Neural cell (in vitro differentiated cells): ENCODE measurements around the gene IL17RC. TPM values are rescaled to one million over a fixed set of nuclear protein-coding genes. Genes with fewer than 3 reads are reported as not detected.

Experiments used
- H2AFZ ChIP-seq: fragments of 200-600, 300-800 bp; sonication (generic), shearing (Covaris generic); 2 replicates; pipeline ENCODE4 v1.6.0; 2014; ENCODE audit warnings: low read depth, mild to moderate bottlenecking, antibody characterized with exemption, low read length, moderate library complexity
- H3F3A ChIP-seq: fragments of 200-600 bp; shearing (Covaris generic); 2 replicates; pipeline ENCODE4 v1.6.1; 2016; ENCODE audit warnings: mild to moderate bottlenecking, moderate library complexity, mixed read lengths, antibody characterized with exemption, low read length; ENCODE audit not compliant: insufficient read depth, poor library complexity, severe bottlenecking
- H3K27ac ChIP-seq: fragments of 200-600, 300-800 bp; sonication (generic), shearing (Covaris generic); 2 replicates; pipeline ENCODE4 v1.5.1; 2014; ENCODE audit warnings: mild to moderate bottlenecking, low read length, moderate library complexity
- H3K27me3 ChIP-seq: fragments of 300-800, 200-600 bp; sonication (generic), shearing (Covaris generic); 2 replicates; pipeline ENCODE4 v1.6.0; 2014; ENCODE audit warnings: mild to moderate bottlenecking, low read depth, low read length, moderate library complexity; ENCODE audit not compliant: insufficient read depth
- H3K36me3 ChIP-seq: fragments of 300-800, 200-600 bp; sonication (generic), shearing (Covaris generic); 2 replicates; pipeline ENCODE4 v1.5.1; 2014; ENCODE audit warnings: mild to moderate bottlenecking, antibody characterized with exemption, low read length, moderate library complexity; ENCODE audit not compliant: insufficient read depth
- H3K4me2 ChIP-seq: fragments of 300-800, 200-600 bp; sonication (generic), shearing (Covaris generic); 2 replicates; pipeline ENCODE4 v1.6.0; 2014; ENCODE audit warnings: mild to moderate bottlenecking, low read length
- H3K4me3 ChIP-seq: fragments of 300-800, 200-600 bp; sonication (generic), shearing (Covaris generic); 2 replicates; pipeline ENCODE4 v1.5.1; 2014; ENCODE audit warnings: mild to moderate bottlenecking, low read length, moderate library complexity
- H3K79me2 ChIP-seq: fragments of 200-600 bp; shearing (Covaris generic); replicated peaks from 2 replicates; pipeline ENCODE4 v1.6.0; 2014; ENCODE audit warnings: mild to moderate bottlenecking, low read length, moderate library complexity; ENCODE audit not compliant: insufficient read depth
- H3K9ac ChIP-seq: fragments of 300-800, 200-600 bp; sonication (generic), shearing (Covaris generic); 2 replicates; pipeline ENCODE4 v1.6.1; 2016; ENCODE audit warnings: mild to moderate bottlenecking, low read length, mixed read lengths
- H3K9me2 ChIP-seq: fragments of 200-600 bp; shearing (Covaris generic); 2 replicates; pipeline ENCODE4 v1.6.1; 2016; ENCODE audit warnings: mild to moderate bottlenecking, low read length, mixed read lengths; ENCODE audit not compliant: insufficient read depth
- H3K9me3 ChIP-seq: fragments of 200-600, 300-800 bp; sonication (generic), shearing (Covaris generic); 2 replicates; pipeline ENCODE4 v1.6.1; 2016; ENCODE audit warnings: mild to moderate bottlenecking, mixed run types, low read length, moderate library complexity, mixed read lengths
- H4K20me1 ChIP-seq: fragments of 200-600 bp; shearing (Covaris generic); 2 replicates; pipeline ENCODE4 v1.6.1; 2016; ENCODE audit warnings: mild to moderate bottlenecking, mixed run types; ENCODE audit not compliant: insufficient read depth
- CTCF ChIP-seq: fragments of 450-650 bp; IDR thresholded peaks from 2 replicates; pipeline ENCODE4 v1.5.1; 2014; ENCODE audit warnings: antibody characterized with exemption, mild to moderate bottlenecking, moderate library complexity; ENCODE audit not compliant: poor library complexity, severe bottlenecking
- EP300 ChIP-seq: fragments of 450-650 bp; conservative IDR thresholded peaks from 2 replicates; pipeline ENCODE4 v1.6.1; 2014; ENCODE audit warnings: antibody characterized with exemption, mild to moderate bottlenecking, moderate library complexity; ENCODE audit not compliant: poor library complexity, severe bottlenecking
- EZH2 ChIP-seq: fragments of 200-600, 300-800 bp; shearing (Covaris generic), sonication (generic); IDR thresholded peaks from 2 replicates; pipeline ENCODE4 v1.6.1; 2014; ENCODE audit warnings: antibody characterized with exemption, low read length, borderline replicate concordance, mild to moderate bottlenecking; ENCODE audit not compliant: insufficient read depth, poor library complexity, severe bottlenecking
- MXI1 ChIP-seq: fragments of 450-650 bp; conservative IDR thresholded peaks from 2 replicates; pipeline ENCODE4 v1.6.1; 2014; ENCODE audit warnings: antibody characterized with exemption, mild to moderate bottlenecking; ENCODE audit not compliant: poor library complexity, severe bottlenecking
- POLR2AphosphoS5 ChIP-seq: IDR thresholded peaks from 2 replicates; pipeline ENCODE4 v1.6.1; 2012
- RAD21 ChIP-seq: fragments of 450-650 bp; conservative IDR thresholded peaks from 2 replicates; pipeline ENCODE4 v1.6.1; 2014; ENCODE audit warnings: antibody characterized with exemption, mild to moderate bottlenecking, moderate library complexity
- SMC3 ChIP-seq: fragments of 450-650 bp; conservative IDR thresholded peaks from 2 replicates; pipeline ENCODE4 v1.6.1; 2014; ENCODE audit warnings: antibody characterized with exemption, mild to moderate bottlenecking, moderate library complexity; ENCODE audit not compliant: poor library complexity
- TAF1 ChIP-seq: IDR thresholded peaks from 2 replicates; pipeline ENCODE4 v1.6.1; 2012; ENCODE audit warnings: low read depth
- polyA plus RNA-seq: library from polyadenylated mRNA; depleted of rRNA; stranded (reverse); fragments of >200 nt; gene quantifications from 2 replicates; pipeline ENCODE4 v1.2.3, GENCODE V29; 2014
- TF ChIP-seq, protein P1 (sequence below): IDR thresholded peaks from 2 replicates; pipeline ENCODE4 v1.6.1; 2012; ENCODE audit warnings: borderline replicate concordance

IL17RC gene
- polyA plus RNA-seq, 1 donor from 2014 or later = not detected

DNA sequence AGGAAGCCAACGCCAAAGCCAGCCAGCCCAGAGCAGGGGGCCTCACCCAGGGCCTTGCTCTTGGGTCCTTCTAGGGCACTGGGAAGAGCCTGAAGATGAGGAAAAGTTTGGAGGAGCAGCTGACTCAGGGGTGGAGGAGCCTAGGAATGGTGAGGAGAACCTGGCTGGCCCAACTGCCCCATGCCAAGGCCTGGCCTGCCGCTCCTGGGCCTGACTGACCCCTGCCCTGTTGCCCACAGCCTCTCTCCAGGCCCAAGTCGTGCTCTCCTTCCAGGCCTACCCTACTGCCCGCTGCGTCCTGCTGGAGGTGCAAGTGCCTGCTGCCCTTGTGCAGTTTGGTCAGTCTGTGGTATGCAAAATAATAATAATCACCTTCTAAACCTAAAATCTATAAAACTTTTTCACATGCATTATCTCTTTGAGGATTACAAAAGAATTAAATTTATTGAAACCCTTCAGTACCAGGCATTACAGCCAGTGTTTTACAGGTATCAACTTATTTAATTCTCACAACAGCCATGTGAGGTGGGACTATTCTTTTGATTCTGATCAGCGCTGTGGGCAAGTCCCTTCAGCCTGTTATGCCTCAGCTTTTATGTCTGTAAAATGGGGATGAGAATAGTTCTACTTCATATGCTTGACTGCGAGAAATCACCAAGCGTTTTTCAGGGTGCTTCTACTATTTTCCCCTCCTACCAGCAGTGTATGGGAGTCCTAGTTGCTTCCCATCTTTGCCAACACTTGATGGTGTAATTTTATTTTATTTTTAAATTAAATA is 1.6 kb downstream of the IL17RC start:
- H3K36me3 ChIP-seq = no peaks in the 10 kb centered on the region
- no peaks in the 10 kb centered on the region for H3K79me2 ChIP-seq
- no peak overlapping the region for H3K27ac ChIP-seq
- no peak overlapping the region for H3K4me3 ChIP-seq
- H3K9me3 ChIP-seq = no peaks in the 10 kb centered on the region
- no peaks in the 10 kb centered on the region for H3K9me2 ChIP-seq
- no peak overlapping the region for H3K4me2 ChIP-seq
- H3K27me3 ChIP-seq = peaks cover 16% of the 10 kb centered on the region
- no peaks in the 10 kb centered on the region for H4K20me1 ChIP-seq
- no peaks in the 10 kb centered on the region for H3F3A ChIP-seq
- H2AFZ ChIP-seq = no peak overlapping the region
- no peak overlapping the region for H3K9ac ChIP-seq
- TF ChIP-seq RAD21 (no peak), EP300 (no peak), POLR2AphosphoS5 (no peak), CTCF (no peak)
- TF ChIP-seq, protein P1, sequence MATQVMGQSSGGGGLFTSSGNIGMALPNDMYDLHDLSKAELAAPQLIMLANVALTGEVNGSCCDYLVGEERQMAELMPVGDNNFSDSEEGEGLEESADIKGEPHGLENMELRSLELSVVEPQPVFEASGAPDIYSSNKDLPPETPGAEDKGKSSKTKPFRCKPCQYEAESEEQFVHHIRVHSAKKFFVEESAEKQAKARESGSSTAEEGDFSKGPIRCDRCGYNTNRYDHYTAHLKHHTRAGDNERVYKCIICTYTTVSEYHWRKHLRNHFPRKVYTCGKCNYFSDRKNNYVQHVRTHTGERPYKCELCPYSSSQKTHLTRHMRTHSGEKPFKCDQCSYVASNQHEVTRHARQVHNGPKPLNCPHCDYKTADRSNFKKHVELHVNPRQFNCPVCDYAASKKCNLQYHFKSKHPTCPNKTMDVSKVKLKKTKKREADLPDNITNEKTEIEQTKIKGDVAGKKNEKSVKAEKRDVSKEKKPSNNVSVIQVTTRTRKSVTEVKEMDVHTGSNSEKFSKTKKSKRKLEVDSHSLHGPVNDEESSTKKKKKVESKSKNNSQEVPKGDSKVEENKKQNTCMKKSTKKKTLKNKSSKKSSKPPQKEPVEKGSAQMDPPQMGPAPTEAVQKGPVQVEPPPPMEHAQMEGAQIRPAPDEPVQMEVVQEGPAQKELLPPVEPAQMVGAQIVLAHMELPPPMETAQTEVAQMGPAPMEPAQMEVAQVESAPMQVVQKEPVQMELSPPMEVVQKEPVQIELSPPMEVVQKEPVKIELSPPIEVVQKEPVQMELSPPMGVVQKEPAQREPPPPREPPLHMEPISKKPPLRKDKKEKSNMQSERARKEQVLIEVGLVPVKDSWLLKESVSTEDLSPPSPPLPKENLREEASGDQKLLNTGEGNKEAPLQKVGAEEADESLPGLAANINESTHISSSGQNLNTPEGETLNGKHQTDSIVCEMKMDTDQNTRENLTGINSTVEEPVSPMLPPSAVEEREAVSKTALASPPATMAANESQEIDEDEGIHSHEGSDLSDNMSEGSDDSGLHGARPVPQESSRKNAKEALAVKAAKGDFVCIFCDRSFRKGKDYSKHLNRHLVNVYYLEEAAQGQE = no peak

GRCh38 chr3:9928158-9928557 is 11.3 kb downstream of the IL17RC start:
- H3K9ac ChIP-seq = no peak overlapping the region
- no peaks in the 10 kb centered on the region for H4K20me1 ChIP-seq
- TF ChIP-seq RAD21 = no peak
- no peak for TF ChIP-seq MXI1
- TF ChIP-seq, protein P1 = no peak
- no peak for TF ChIP-seq POLR2AphosphoS5
- no peak for TF ChIP-seq EP300
- TF ChIP-seq CTCF = no peak
- TF ChIP-seq SMC3 = no peak
- no peak for TF ChIP-seq TAF1
- TF ChIP-seq EZH2 = no peak
- no peaks in the 10 kb centered on the region for H3K9me2 ChIP-seq
- no peak overlapping the region for H3K27ac ChIP-seq
- H3K27me3 ChIP-seq = no peaks in the 10 kb centered on the region
- H3K79me2 ChIP-seq = no peaks in the 10 kb centered on the region
- H3K4me3 ChIP-seq = no peak overlapping the region
- H2AFZ ChIP-seq = no peak overlapping the region
- H3F3A ChIP-seq = no peaks in the 10 kb centered on the region
- H3K4me2 ChIP-seq = no peak overlapping the region
- no peaks in the 10 kb centered on the region for H3K36me3 ChIP-seq
- no peaks in the 10 kb centered on the region for H3K9me3 ChIP-seq
